ENCODE results near the gene BPIFB1.

The BPIFB1 gene

GRCh38 chr20:33282991-33283555, at the start of gene BPIFB1:
TSS of gene BPIFB1 (plus strand) at chr20:33283214. CDS start at chr20:33286074, 2,860 bp downstream.
- no peak for DNase-seq

DNA sequence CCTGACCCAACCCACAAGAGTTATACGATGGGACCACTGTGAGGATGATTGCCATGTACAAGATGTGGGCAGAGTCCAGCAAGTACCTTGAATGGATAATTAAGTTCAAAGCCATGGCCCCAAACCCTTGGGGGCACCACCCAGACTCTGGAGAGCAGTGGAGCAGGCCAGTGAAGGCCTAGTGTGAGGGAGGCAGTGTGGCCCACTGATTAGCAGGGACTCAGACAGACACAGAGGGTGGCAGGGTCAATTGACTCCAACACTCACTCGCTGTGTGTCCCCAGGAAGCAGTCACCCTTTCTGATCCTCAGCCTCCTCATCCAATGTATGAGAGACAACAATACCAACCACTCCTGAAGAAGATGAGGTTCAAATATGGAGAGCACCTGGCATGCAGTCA, 49.0 kb upstream of the BPIFB1 start:
- no peak for DNase-seq

- DNase-seq, result no peak
Observed at GRCh38 chr20:33235696-33236095, 47.3 kb upstream of the BPIFB1 start, which contains the start of gene BPIFA1. TSS of gene BPIFA1 (plus strand) at chr20:33235996. CDS start at chr20:33237712, 1,716 bp downstream.

- no peak for DNase-seq
Observed at GRCh38 chr20:33236351-33236750, 46.7 kb upstream of the BPIFB1 start.

GRCh38 chr20:33237989-33238388, 45.0 kb upstream of the BPIFB1 start:
- DNase-seq, result no peak

DNA sequence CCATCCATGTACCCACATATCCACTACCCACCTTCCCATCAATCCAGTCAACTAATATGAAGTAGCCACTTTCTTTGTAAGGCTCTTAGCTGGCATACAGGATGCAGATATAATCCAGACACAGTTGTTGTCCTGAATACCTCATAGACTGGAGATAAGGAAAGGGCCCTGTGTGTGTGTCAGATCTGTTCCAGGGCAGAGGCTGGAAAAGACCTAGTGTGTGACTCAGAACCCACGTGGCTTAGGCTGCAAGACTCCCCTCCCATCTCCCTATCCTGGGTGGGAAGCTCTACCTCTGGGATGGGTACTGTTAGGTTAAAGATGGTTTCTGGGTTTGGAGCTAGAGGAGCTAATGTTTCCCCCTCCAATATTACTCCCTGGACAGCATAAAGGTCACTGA, 43.6 kb upstream of the BPIFB1 start:
- no peak for DNase-seq

GRCh38 chr20:33239979-33240736, 42.9 kb upstream of the BPIFB1 start:
- no peak for DNase-seq

GRCh38 chr20:33240923-33241322, 42.1 kb upstream of the BPIFB1 start:
- DNase-seq, result no peak

DNA sequence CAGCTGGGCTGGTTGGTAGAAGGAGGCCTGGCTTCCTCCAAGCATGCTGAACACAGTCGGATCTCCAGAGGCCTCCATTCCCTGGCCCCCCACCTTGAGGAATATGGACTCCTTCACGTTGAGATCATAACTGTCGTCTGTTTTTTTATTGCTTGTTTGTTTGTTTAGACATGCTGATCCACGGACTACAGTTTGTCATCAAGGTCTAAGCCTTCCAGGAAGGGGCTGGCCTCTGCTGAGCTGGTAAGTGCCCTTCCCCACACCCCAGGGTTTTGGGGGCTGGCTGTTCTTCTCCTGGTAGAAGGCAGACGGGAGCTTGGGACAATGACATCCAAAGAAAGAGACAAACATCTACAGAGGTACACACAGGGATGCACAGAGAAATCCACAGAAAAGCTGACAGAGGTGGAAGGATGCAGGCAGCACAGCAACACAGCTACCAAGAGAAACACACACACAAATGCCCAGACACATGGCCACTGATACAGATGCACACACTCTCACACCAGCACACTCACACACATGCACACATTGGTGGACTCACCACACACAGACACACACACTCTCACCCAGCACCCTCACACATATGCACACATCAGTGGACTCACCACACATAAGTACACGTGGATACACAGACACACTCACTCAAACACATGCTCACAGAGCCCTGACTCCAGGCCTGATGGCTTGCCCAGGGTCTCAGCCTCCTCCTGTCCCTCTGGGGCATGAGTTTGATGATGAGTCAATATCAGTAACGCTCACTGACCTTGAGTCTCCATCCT, 40.5 kb upstream of the BPIFB1 start:
- no peak for DNase-seq

- DNase-seq, result no peak
Observed at GRCh38 chr20:33246077-33246476, 36.9 kb upstream of the BPIFB1 start.

DNA sequence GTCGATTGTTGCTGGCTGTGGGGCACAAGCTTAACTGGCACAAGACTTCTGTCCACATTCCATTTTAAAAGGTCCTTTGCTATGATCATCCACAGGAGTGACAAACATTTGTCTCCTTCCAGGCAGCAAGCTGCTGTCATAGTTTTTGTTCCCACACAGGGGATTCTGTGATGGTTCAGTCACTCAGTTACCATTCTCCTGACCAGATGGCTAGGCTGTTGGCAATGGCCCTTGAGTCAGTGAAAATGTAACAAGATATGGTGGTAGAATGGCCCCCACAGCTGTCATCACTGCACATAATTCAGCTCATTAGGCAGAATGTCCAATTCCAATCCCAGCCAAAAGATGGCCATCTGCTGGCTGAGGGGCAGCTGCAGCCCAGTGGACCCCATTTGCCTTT, 33.6 kb upstream of the BPIFB1 start:
- peak; percentile 88 for DNase-seq

DNA sequence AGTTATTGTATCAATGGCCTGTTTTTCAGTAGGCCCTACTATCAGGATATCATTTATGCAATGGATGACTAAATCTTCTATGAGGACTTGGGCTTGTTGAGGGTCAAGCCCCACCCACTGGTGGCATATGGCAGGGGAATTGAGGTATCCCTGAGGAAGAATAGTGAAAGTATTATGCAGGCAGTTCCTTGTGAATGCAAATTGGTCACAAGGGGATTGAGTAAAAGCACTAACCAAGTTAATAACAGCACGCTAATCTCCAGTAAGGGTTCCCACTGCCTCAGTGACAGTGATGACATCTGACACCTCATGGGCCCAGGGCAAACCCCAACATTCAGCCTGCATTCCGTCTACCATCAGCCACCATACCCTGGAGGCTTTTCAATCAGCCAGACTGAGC, 32.3 kb upstream of the BPIFB1 start:
- DNase-seq, result peak; percentile 99

DNA sequence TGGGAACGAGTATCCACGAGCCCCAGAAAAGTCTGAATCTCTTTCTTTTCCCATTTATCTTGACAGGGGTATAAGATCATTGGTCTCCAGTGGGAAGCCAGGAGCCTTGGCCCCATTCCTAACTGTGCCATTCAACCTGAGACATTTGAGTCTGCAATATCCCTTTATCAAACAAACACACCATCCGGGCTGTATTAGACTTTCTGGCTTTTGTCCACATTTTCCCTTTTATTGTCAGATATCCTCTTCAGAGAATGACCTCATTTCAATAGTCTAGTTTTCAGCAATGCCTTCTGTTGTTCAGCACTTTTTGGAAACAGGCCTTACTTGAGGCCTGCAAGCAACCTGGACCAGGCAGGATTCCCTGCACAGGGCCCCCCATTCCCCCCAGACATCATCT, 31.5 kb upstream of the BPIFB1 start:
- DNase-seq, result peak; percentile 10

DNA sequence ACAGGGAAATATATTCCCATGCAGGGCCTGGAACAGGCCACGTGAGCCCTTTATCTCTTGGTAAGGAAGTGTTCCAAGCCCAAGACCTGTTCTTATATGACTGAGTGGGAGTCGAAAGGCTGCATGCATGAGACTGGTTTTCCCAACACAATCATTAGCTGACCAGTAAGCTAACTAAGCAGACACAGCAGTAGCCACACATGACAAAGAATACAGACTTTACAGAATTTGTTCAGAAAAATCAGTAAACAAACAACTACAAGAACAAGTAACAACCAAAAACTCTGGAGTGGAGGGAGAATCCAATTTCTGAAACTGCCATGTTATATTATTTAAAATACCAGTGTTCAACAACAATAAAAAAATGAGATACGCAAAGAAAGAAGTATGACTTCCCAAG, 30.6 kb upstream of the BPIFB1 start:
- no peak for DNase-seq

DNA sequence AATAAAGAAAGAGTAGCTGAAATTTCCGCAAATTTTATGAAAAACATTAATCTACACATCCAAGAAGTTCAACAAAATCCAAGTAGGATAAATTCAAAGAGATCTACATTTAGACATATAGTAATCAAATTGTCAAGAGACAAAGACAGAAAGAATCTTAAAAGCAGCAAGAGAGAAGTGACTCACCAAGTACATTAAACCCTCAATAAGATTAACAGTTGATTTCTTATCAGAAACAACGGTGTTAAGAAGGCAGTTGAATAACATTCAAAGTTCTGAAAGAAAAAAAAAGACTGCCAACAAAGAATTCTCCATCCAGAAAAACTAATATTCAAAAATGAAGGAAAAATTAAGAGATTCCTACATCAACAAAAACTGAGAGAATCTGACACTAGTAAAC, 28.0 kb upstream of the BPIFB1 start:
- DNase-seq, result no peak

DNA sequence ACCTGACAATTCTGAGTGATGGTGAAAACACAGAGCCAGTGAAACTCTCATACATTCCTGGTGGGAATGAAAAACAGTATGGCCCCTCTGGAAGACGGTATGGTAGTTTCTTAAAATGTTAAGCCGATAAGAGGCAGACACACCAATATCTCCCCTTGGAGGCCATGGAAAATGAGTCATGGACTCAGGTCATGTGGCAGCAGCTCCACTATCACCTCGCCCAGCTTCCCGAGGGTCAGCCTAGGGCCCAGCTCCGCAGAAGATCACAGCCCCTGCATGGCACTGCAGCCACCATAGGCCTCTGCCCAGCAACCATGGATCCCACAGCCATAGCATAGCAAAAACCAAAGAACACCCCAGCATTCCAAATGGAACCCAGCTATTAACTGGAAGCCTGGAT, 25.8 kb upstream of the BPIFB1 start:
- no peak for DNase-seq

DNA sequence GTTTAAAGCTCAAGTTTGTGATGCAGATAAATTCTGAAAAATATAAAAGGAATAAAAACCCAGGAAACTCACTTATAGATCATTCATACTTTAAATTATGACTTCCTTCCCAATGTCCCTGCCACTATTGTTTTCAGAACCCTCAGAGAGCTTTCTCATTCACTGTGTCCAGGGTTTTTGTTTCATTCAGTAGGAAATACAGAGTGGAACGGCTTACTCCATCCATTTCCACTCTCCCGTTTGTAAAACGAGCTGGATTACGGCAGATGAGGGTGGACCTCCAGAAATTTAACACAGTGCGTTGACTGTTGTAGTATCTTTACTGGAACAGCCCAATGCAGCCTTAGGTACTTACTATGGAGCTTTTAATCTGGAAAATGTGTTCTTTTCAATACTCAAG, 23.6 kb upstream of the BPIFB1 start:
- no peak for DNase-seq

GRCh38 chr20:33261465-33261864, 21.5 kb upstream of the BPIFB1 start:
- peak; percentile 16 for DNase-seq

- DNase-seq, result peak; percentile 68
Observed at GRCh38 chr20:33262658-33263065, 20.4 kb upstream of the BPIFB1 start.

GRCh38 chr20:33263784-33264183, 19.2 kb upstream of the BPIFB1 start:
- DNase-seq, result no peak

GRCh38 chr20:33267701-33268100, 15.3 kb upstream of the BPIFB1 start:
- no peak for DNase-seq

- no peak for DNase-seq
Observed at GRCh38 chr20:33272155-33272873, 10.7 kb upstream of the BPIFB1 start.
